HEK293T (cell line): ENCODE measurements around the gene KRT3.

Source experiments
- CTCF ChIA-PET: fragments of 350-600 bp; formaldehyde crosslinking; extraction: SDS; loops from one replicate; lab custom pipeline; 2021; ENCODE audit warnings: antibody characterized with exemption, inconsistent platforms; lab: Yijun Ruan, JAX
- POLR2A ChIA-PET: fragments of 350-600 bp; formaldehyde crosslinking; extraction: SDS; loops from one replicate; lab custom pipeline; 2020; ENCODE audit warnings: antibody characterized with exemption, inconsistent platforms; lab: Yijun Ruan, JAX
- DNase-seq: peaks from one replicate; pipeline ENCODE4 v3.0.0; 2012; ENCODE audit warnings: mixed read lengths; ENCODE audit errors: extremely low spot score
- ARNT ChIP-seq: fragments of 450-650 bp; IDR thresholded peaks from 2 replicates; pipeline ENCODE4 v1.6.1; 2017; ENCODE audit warnings: mild to moderate bottlenecking
- BHLHE40 ChIP-seq: fragments of 450-650 bp; IDR thresholded peaks from 2 replicates; pipeline ENCODE4 v1.6.1; 2016; ENCODE audit warnings: mild to moderate bottlenecking, moderate library complexity, borderline replicate concordance
- CTBP1 ChIP-seq: fragments of 450-650 bp; IDR thresholded peaks from 2 replicates; pipeline ENCODE4 v1.6.1; 2016; ENCODE audit warnings: borderline replicate concordance
- ELF4 ChIP-seq: fragments of 450-650 bp; IDR thresholded peaks from 2 replicates; pipeline ENCODE4 v1.6.1; 2017; ENCODE audit warnings: antibody characterized with exemption
- FOXA1 ChIP-seq: fragments of 450-650 bp; IDR thresholded peaks from 2 replicates; pipeline ENCODE4 v1.6.1; 2016; ENCODE audit warnings: mild to moderate bottlenecking
- FOXK2 ChIP-seq: fragments of 450-650 bp; IDR thresholded peaks from 2 replicates; pipeline ENCODE4 v1.6.1; 2016; ENCODE audit warnings: mild to moderate bottlenecking
- FOXM1 ChIP-seq: fragments of 450-650 bp; IDR thresholded peaks from 2 replicates; pipeline ENCODE4 v1.6.1; 2017; ENCODE audit warnings: mild to moderate bottlenecking, borderline replicate concordance
- HDGF ChIP-seq: fragments of 450-650 bp; IDR thresholded peaks from 2 replicates; pipeline ENCODE4 v1.6.1; 2017; ENCODE audit warnings: antibody characterized with exemption, borderline replicate concordance
- L3MBTL2 ChIP-seq: fragments of 450-650 bp; conservative IDR thresholded peaks from 2 replicates; pipeline ENCODE4 v1.6.1; 2016; ENCODE audit warnings: mild to moderate bottlenecking
- LEF1 ChIP-seq: fragments of 450-650 bp; IDR thresholded peaks from 2 replicates; pipeline ENCODE4 v1.6.1; 2017; ENCODE audit warnings: mild to moderate bottlenecking, borderline replicate concordance
- NFRKB ChIP-seq: fragments of 450-650 bp; IDR thresholded peaks from 2 replicates; pipeline ENCODE4 v1.6.1; 2016; ENCODE audit warnings: mild to moderate bottlenecking, moderate library complexity
- PKNOX1 ChIP-seq: fragments of 450-650 bp; IDR thresholded peaks from 2 replicates; pipeline ENCODE4 v1.6.1; 2016
- SP1 ChIP-seq: fragments of 450-650 bp; IDR thresholded peaks from 2 replicates; pipeline ENCODE4 v1.6.1; 2017
- SUZ12 ChIP-seq: fragments of 450-650 bp; IDR thresholded peaks from 2 replicates; pipeline ENCODE4 v1.6.1; 2016; ENCODE audit warnings: mild to moderate bottlenecking
- TARDBP ChIP-seq: fragments of 450-650 bp; IDR thresholded peaks from 2 replicates; pipeline ENCODE4 v1.6.1; 2016
- ZNF384 ChIP-seq: fragments of 450-650 bp; IDR thresholded peaks from 2 replicates; pipeline ENCODE4 v1.6.1; 2016

Gene KRT3

GRCh38 chr12:52768479-52769200 is 27.3 kb downstream of the KRT3 start:
- no peak for TF ChIP-seq LEF1
- TF ChIP-seq ARNT = no peak
- no peak for TF ChIP-seq CTBP1
- TF ChIP-seq L3MBTL2 = no peak
- no peak for TF ChIP-seq NFRKB
- no peak for TF ChIP-seq SUZ12
- TF ChIP-seq FOXM1 = no peak
- no peak for TF ChIP-seq ZNF384
- TF ChIP-seq SP1 = no peak
- TF ChIP-seq TARDBP = no peak
- TF ChIP-seq HDGF = no peak
- no peak for TF ChIP-seq ELF4
- ChIA-PET POLR2A (no interaction called here), CTCF (no interaction called here)

GRCh38 chr12:52767427-52767826 is 28.5 kb downstream of the KRT3 start:
- TF ChIP-seq NFRKB (no peak), FOXM1 (no peak), FOXK2 (no peak), ARNT (no peak), L3MBTL2 (no peak), BHLHE40 (no peak)
- DNase-seq = no peak
- POLR2A ChIA-PET = no interaction called here
- CTCF ChIA-PET = no interaction called here

More at GRCh38 chr12:52768479-52769200, 27.3 kb downstream of the KRT3 start:
- no peak for DNase-seq

GRCh38 chr12:52767020-52767379 is 28.9 kb downstream of the KRT3 start:
- no peak for DNase-seq
- ChIA-PET POLR2A (no interaction called here), CTCF (no interaction called here)
- TF ChIP-seq SUZ12 = no peak
- no peak for TF ChIP-seq LEF1
- no peak for TF ChIP-seq ZNF384
- TF ChIP-seq CTBP1 = no peak
- TF ChIP-seq L3MBTL2 = no peak
- no peak for TF ChIP-seq BHLHE40
- no peak for TF ChIP-seq TARDBP
- no peak for TF ChIP-seq NFRKB
- TF ChIP-seq SP1 = no peak
- TF ChIP-seq HDGF = no peak
- no peak for TF ChIP-seq FOXM1
- no peak for TF ChIP-seq FOXA1
- no peak for TF ChIP-seq PKNOX1
- TF ChIP-seq ARNT = no peak
- no peak for TF ChIP-seq ELF4
- TF ChIP-seq FOXK2 = no peak

- TF ChIP-seq ELF4 (no peak), SP1 (no peak), HDGF (no peak), L3MBTL2 (no peak), BHLHE40 (no peak), FOXA1 (no peak), SUZ12 (no peak)
Measured at GRCh38 chr12:52766351-52767019, 29.4 kb downstream of the KRT3 start.

GRCh38 chr12:52765702-52766101 is 30.2 kb downstream of the KRT3 start:
- no peak for TF ChIP-seq NFRKB
- TF ChIP-seq FOXM1 = no peak
- no peak for TF ChIP-seq ZNF384
- TF ChIP-seq ELF4 = no peak
- no peak for TF ChIP-seq FOXK2
- TF ChIP-seq LEF1 = no peak
- no peak for TF ChIP-seq HDGF
- no peak for TF ChIP-seq SP1
- no peak for TF ChIP-seq CTBP1
- TF ChIP-seq SUZ12 = no peak
- ChIA-PET CTCF (no interaction called here), POLR2A (no interaction called here)
- DNase-seq = no peak

More at GRCh38 chr12:52766351-52767019, 29.4 kb downstream of the KRT3 start:
- CTCF ChIA-PET = no interaction called here
- no peak for DNase-seq
- POLR2A ChIA-PET = no interaction called here

GRCh38 chr12:52763991-52764390 is 31.9 kb downstream of the KRT3 start:
- POLR2A ChIA-PET = no interaction called here
- CTCF ChIA-PET = no interaction called here
- TF ChIP-seq HDGF = no peak
- TF ChIP-seq FOXK2 = no peak
- TF ChIP-seq ZNF384 = no peak
- TF ChIP-seq ARNT = no peak
- TF ChIP-seq L3MBTL2 = no peak
- no peak for TF ChIP-seq TARDBP
- no peak for TF ChIP-seq ELF4
- no peak for TF ChIP-seq FOXA1
- TF ChIP-seq PKNOX1 = no peak
- no peak for TF ChIP-seq FOXM1
- no peak for TF ChIP-seq LEF1
- TF ChIP-seq SP1 = no peak
- TF ChIP-seq CTBP1 = no peak
- no peak for TF ChIP-seq BHLHE40
- no peak for TF ChIP-seq NFRKB
- no peak for DNase-seq
